ENCODE measurements around the gene CNN2.

Gene CNN2

DNA sequence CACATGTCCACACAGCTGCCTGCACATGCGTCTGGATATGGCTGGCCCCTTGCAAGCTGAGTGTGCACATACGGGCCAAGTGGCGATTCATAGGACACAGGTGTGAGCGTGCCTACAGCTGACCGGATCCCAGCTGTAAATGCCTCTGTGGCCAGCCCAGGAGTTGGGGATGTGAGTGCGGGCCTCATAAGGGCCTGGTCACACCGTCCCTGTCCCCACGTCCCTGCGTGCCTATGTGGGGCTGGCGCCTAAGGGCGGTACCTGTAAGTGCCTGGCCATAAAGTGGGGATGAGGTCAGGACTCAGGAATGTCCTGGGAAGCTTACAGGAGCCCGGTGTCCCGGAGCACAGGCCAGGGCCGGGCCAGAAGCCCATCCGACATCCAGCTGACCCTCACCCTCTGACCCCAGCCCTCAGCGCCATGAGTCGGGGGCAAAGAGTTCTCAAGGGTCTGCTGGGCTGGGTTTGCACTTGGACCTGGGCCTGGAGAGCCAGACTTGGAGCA lies 39.2 kb downstream of the CNN2 start:
- no peak for DNase-seq (ENCODE audit: low read depth in 2 of 2)

DNA sequence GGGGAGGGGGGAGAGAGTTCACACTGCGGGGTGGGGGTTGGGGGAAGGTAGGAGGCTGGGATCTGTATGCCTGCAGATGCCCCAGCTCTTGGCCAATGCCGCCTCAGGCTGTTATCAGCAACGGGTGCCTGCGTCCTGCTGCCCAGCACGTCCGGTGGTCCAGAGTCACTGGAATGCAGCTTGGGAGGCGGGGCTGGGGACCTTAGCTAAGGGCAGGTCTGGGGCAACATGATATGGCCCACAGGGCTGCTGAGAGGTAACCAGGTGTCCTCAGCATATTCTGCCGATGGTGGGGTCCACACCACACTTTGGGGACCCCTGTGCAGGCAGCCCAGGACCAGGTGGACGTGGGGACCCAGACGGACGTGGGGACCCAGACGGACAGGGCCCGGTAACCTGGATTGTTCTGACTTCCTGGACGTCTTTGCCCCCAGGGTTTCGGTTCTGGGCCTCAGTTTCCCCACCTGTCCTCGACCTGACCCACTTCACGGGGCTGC lies 39.9 kb downstream of the CNN2 start:
- DNase-seq (ENCODE audit: low read depth in 2 of 2) = no peak

GRCh38 chr19:1066748-1067340 lies 40.4 kb downstream of the CNN2 start, which contains the start of gene ARHGAP45:
ARHGAP45 (plus strand) TSS chr19:1067167; CDS start chr19:1067406, 239 bp downstream.
- DNase-seq (ENCODE audit: low read depth in 2 of 2) = no peak

DNA sequence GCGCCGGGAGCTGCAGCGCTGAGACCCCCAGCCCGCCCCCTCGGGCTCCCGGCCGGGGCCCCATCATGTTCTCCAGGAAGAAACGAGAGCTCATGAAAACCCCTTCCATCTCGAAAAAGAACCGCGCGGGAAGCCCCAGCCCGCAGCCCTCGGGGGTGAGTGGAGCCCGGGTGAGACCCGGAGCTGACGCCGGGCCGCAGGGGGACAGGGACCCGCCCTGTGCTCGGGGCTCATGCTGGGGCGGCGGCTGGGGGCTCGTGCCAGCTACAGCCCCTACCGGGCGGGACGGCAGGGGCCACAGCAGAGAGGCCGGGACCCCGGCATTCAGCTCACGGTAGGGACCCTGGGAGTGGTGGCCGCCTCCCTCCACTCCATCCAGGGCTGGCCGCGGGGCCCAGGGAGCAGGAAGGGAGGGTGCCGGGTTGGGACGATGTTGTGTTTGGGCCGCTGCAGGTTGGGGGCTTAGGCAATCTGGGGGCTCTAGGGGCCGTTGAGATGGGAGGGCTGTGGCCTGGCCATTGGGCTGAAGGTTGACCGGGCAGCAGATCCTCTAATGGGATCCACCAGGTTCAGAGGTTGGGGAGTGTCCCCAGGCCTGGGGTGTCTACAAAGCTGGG lies 41.0 kb downstream of the CNN2 start:
- DNase-seq (ENCODE audit: low read depth in 2 of 2) = no peak

GRCh38 chr19:1068009-1069001 lies 41.9 kb downstream of the CNN2 start:
- DNase-seq (ENCODE audit: low read depth in 2 of 2) = no peak

DNA sequence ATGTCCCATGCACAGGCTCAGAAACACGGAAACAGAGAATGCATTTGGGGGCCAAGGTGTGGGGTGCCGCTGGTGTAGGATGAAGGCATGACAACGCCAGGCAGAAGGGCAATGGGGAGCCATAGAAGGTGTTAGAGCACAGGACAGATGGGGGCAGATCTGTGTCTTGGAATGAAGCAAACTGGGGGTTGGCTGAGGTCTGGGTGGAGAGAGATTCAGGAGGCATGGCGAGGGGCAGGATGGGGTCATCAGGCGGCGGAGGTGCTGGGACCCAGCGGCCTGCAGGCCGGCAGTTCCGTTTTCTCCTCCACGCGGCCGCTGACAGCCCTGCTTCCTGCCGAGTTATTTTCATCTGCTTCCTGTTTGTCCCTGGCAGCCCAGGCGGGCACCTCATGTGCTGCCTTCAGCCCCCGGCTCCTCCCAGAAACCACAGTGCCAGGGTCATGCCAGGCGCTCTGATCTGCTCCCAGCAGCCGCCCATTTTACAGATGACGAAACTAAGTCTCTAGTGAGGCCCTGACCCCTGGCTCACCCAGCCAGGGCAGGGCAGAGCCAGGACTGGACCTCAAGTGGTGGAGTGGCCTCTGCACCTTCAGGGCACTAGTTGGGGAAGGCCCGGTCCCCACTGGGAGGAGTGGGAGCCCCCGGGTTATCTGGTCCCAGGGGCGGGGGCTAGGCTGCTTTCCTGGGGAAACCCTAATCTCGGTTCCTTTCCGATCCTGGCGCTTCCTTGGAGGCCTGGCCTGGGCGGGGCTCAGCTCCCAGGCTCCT lies 42.8 kb downstream of the CNN2 start:
- DNase-seq (ENCODE audit: low read depth in 2 of 2) = no peak

- no peak for DNase-seq (ENCODE audit: low read depth in 2 of 2)
Measured at GRCh38 chr19:1070576-1070930, 44.1 kb downstream of the CNN2 start.

- no peak for DNase-seq (ENCODE audit: low read depth in 2 of 2)
Measured at GRCh38 chr19:1070931-1071791, 44.8 kb downstream of the CNN2 start.

- no peak for DNase-seq (ENCODE audit: low read depth in 2 of 2)
Measured at GRCh38 chr19:1072371-1073015, 46.1 kb downstream of the CNN2 start.

- no peak for DNase-seq (ENCODE audit: low read depth in 2 of 2)
Measured at GRCh38 chr19:1073063-1073955, 46.9 kb downstream of the CNN2 start.

DNA sequence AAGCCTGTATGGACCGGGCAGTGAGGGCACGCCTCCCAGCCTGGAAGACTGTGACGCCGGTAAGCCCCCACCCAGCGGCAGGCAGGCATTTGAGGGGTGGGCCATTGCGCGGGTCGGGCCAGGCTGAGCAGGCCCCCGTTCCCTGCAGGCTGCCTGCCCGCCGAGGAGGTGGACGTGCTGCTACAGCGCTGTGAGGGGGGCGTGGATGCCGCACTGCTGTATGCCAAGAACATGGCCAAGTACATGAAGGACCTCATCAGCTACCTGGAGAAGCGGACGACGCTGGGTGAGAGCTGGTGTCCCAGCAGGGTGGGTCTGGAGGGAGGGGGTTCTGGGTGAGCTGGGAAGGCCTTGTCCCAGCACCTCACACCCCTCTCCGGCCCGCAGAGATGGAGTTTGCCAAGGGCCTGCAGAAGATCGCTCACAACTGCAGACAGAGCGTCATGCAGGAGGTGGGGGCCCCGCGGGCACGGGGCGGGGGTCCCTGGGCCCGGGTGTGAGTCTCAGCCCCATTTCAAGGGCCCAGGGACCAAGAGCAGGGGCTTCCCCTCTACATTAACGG lies 47.6 kb downstream of the CNN2 start:
- DNase-seq (ENCODE audit: low read depth in 2 of 2) = no peak

DNA sequence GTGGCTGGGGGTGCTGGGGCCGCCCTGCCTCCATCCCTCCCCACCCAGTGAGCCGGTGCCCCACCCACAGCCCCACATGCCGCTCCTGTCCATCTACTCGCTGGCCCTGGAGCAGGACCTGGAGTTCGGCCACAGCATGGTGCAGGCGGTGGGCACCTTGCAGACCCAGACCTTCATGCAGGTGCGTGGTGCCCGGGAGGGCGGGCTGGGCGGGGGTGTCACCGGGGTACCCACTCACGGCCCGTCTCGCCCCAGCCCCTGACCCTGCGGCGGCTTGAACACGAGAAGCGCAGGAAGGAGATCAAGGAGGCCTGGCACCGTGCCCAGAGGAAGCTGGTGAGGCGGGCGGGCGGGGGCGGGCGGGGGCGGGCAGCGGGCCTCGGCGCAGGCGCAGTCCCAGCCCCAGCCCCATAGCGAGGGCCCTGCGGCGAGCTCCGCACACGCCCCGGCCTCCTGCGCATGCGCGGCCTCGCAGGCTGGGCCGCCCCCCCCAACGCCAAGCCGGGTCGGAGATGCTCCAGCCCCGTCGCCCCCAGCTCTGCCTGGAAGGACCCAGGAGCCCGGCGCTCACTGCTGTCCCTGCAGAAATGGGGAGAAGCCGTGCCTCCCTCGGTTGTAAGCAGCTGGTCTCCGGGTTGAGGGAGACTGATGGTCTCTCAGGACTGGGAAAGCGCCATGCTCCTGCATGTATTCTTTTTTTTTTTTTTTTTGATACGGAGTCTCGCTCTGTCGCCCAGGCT lies 48.3 kb downstream of the CNN2 start:
- no peak for DNase-seq (ENCODE audit: low read depth in 2 of 2)

DNA sequence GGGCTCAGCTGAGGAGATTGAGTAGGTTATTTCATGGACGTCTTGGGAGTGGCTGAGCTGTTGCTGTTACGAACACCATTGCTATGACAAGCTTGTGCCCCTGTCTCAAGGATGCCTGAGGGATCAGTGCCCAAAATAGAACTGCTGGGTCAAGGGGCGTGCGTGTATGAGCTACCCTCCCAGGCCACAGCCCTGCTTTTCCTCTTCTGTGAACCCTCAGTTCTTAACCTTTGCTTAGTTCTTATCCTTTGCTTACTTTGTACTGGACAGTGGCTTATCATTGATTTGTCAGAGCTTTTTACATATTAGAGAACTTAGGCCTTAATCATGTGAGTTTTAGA lies 49.6 kb downstream of the CNN2 start:
- no peak for DNase-seq (ENCODE audit: low read depth in 2 of 2)

DNA sequence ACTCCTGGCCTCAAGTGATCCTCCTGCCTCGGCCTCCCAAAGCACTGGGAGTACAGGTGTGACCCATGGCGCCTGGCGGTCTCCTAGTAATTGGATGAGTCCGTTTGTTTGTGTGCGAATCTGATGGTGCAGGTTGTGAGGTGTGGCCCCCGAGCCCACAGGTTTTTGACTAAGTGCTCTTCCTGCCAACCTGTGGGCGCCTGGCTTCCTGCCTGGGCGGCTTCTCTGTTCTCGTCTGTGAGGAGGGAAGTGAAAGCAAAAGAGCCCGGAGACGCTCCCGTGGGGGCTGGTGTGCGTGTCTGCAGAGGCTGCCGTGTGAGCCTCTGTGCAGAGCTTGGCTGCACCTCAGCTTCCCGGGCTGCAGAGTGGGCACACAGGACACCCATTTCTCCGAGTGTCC lies 50.5 kb downstream of the CNN2 start:
- DNase-seq (ENCODE audit: low read depth in 2 of 2) = no peak

DNA sequence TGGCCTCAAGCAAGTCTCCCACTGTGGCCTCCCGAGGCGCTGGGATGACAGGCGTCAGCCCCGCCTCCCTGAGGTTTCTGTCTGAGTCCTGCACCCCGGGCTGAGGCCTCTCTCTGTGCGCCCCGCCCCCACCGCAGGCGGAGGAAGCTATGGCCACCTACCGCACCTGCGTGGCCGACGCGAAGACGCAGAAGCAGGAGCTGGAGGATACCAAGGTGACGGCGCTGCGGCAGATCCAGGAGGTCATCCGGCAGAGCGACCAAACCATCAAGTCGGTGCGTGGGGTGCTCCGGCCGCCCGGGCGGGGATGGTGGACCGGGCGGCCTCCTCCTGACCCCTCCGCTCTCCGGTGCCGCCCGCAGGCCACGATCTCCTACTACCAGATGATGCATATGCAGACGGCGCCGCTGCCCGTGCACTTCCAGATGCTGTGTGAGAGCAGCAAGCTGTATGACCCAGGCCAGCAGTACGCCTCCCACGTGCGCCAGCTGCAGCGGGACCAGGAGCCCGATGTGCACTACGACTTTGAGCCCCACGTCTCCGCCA lies 53.2 kb downstream of the CNN2 start:
- no peak for DNase-seq (ENCODE audit: low read depth in 2 of 2)

- no peak for DNase-seq (ENCODE audit: low read depth in 2 of 2)
Measured at GRCh38 chr19:1080360-1081161, 54.2 kb downstream of the CNN2 start.
